ENCODE results near the gene C3orf33. TPM values are rescaled to one million over a fixed set of nuclear protein-coding genes. Genes with fewer than 3 reads are reported as not detected.

Gene C3orf33
- polyA plus RNA-seq, 1 experiment: 2.0 TPM

- CTCF ChIA-PET: no interaction called here
- POLR2A ChIA-PET: no interaction called here
- no peak for DNase-seq (ENCODE audit: low read depth)
- Histone ChIP-seq H3K4me3 (ENCODE audit: low read depth, low read length) (peak within 1 kb of the TSS; percentile 59), H3K36me3 (ENCODE audit: control insufficient read depth, insufficient read depth, low read length) (no peaks in the 10 kb centered on the region), H3K27me3 (ENCODE audit: control insufficient read depth, insufficient read depth, low read length) (peaks cover 5% of the 10 kb centered on the region)
- no peak for TF ChIP-seq CTCF (IDR thresholded peaks at IDR 0.05; ENCODE audit: insufficient read depth, low read depth, low read length)
Measured at GRCh38 chr3:155744626-155745324, 61.3 kb downstream of the C3orf33 start, which contains the start of gene PLCH1. Gene PLCH1, minus strand, starts transcription at chr3:155745071. Its CDS starts 40,847 bp downstream, at chr3:155704224.

GRCh38 chr3:155744010-155744625, 62.0 kb downstream of the C3orf33 start:
- ChIA-PET CTCF (no interaction called here), POLR2A (no interaction called here)
- DNase-seq (ENCODE audit: low read depth): no peak
- Histone ChIP-seq H3K36me3 (ENCODE audit: control insufficient read depth, insufficient read depth, low read length) (no peaks in the 10 kb centered on the region), H3K27me3 (ENCODE audit: control insufficient read depth, insufficient read depth, low read length) (peaks cover 5% of the 10 kb centered on the region), H3K4me3 (ENCODE audit: low read depth, low read length) (peak overlapping the region; percentile 59)
- TF ChIP-seq CTCF (IDR thresholded peaks at IDR 0.05; ENCODE audit: insufficient read depth, low read depth, low read length): no peak

GRCh38 chr3:155743606-155744005, 62.5 kb downstream of the C3orf33 start:
- no peak for DNase-seq (ENCODE audit: low read depth)
- Histone ChIP-seq H3K27me3 (ENCODE audit: control insufficient read depth, insufficient read depth, low read length) (peaks cover 5% of the 10 kb centered on the region), H3K36me3 (ENCODE audit: control insufficient read depth, insufficient read depth, low read length) (no peaks in the 10 kb centered on the region), H3K4me3 (ENCODE audit: low read depth, low read length) (peak overlapping the region; percentile 59)
- ChIA-PET CTCF (no interaction called here), POLR2A (no interaction called here)
- no peak for TF ChIP-seq CTCF (IDR thresholded peaks at IDR 0.05; ENCODE audit: insufficient read depth, low read depth, low read length)

- POLR2A ChIA-PET: interaction anchor here (0.6 kb wide), 1 partner anchor 943 kb away, joined by 14 read pairs; no protein-coding TSS in a partner anchor
- Histone ChIP-seq H3K4me3 (ENCODE audit: low read depth, low read length) (no peak overlapping the region), H3K27me3 (ENCODE audit: control insufficient read depth, insufficient read depth, low read length) (peaks cover 5% of the 10 kb centered on the region), H3K36me3 (ENCODE audit: control insufficient read depth, insufficient read depth, low read length) (no peaks in the 10 kb centered on the region)
- no peak for TF ChIP-seq CTCF (IDR thresholded peaks at IDR 0.05; ENCODE audit: insufficient read depth, low read depth, low read length)
- no peak for DNase-seq (ENCODE audit: low read depth)
- CTCF ChIA-PET: no interaction called here
Measured at GRCh38 chr3:155742349-155742965, 63.6 kb downstream of the C3orf33 start.

GRCh38 chr3:155741603-155742002, 64.5 kb downstream of the C3orf33 start:
- no peak overlapping the region for H3K4me3 ChIP-seq (ENCODE audit: low read depth, low read length)
- POLR2A ChIA-PET: no interaction called here
- CTCF ChIA-PET: no interaction called here
- DNase-seq (ENCODE audit: low read depth): no peak
- H3K36me3 ChIP-seq (ENCODE audit: control insufficient read depth, insufficient read depth, low read length): no peaks in the 10 kb centered on the region
- peaks cover 5% of the 10 kb centered on the region for H3K27me3 ChIP-seq (ENCODE audit: control insufficient read depth, insufficient read depth, low read length)
- no peak for TF ChIP-seq CTCF (IDR thresholded peaks at IDR 0.05; ENCODE audit: insufficient read depth, low read depth, low read length)
